RWPE2 (cell line): Measurements from ENCODE around the gene MFAP3L.

Experiments used
- ATAC-seq: fragments of 200-7000 bp; cut with Tn5 transposase; 3 replicates; pipeline ENCODE4 v1.9.1; 2021; ENCODE audit warnings: low read depth
- DNase-seq: peaks from one replicate; pipeline ENCODE4 v3.0.0-alpha.2; 2020; ENCODE audit warnings: low spot score
- H3K27ac ChIP-seq: fragments of 450-650 bp; 2 replicates; pipeline ENCODE4 v1.5.1; 2017; ENCODE audit warnings: mild to moderate bottlenecking; ENCODE audit not compliant: poor library complexity, severe bottlenecking
- H3K27me3 ChIP-seq: fragments of 250-450 bp; sonication (Bioruptor Pico); 2 replicates; pipeline ENCODE4 v1.5.1; 2021; ENCODE audit warnings: mild to moderate bottlenecking, moderate library complexity; ENCODE audit not compliant: insufficient read depth, poor library complexity, severe bottlenecking
- H3K36me3 ChIP-seq: fragments of 250-450 bp; sonication (Bioruptor Pico); 2 replicates; pipeline ENCODE4 v1.5.1; 2020; ENCODE audit warnings: low read depth, mild to moderate bottlenecking, moderate library complexity
- H3K4me1 ChIP-seq: fragments of 250-450 bp; sonication (Bioruptor Pico); 2 replicates; pipeline ENCODE4 v1.5.1; 2021; ENCODE audit warnings: mild to moderate bottlenecking, moderate library complexity; ENCODE audit not compliant: insufficient read depth, poor library complexity, severe bottlenecking
- H3K4me3 ChIP-seq: fragments of 250-450 bp; sonication (Bioruptor Pico); 2 replicates; pipeline ENCODE4 v1.5.1; 2021; ENCODE audit warnings: mild to moderate bottlenecking, moderate library complexity; ENCODE audit not compliant: severe bottlenecking
- H3K9me3 ChIP-seq: fragments of 250-450 bp; sonication (Bioruptor Pico); 2 replicates; pipeline ENCODE4 v1.5.1; 2021; ENCODE audit warnings: mild to moderate bottlenecking, moderate library complexity; ENCODE audit not compliant: severe bottlenecking
- CTCF ChIP-seq: fragments of 450-650 bp; IDR thresholded peaks from one replicate; pipeline ENCODE4 v1.5.1; 2017; ENCODE audit warnings: mild to moderate bottlenecking, moderate library complexity; ENCODE audit not compliant: poor library complexity, severe bottlenecking

The MFAP3L gene

GRCh38 chr4:170058826-170059225, 32.6 kb upstream of the MFAP3L start:
- no peak overlapping the region for H3K27ac ChIP-seq
- peaks cover 41% of the 10 kb centered on the region for H3K36me3 ChIP-seq
- H3K27me3 ChIP-seq = no peaks in the 10 kb centered on the region
- no peak for TF ChIP-seq CTCF
- DNase-seq (no peak), ATAC-seq (no peak)
- no peak overlapping the region for H3K4me3 ChIP-seq
- no peaks in the 10 kb centered on the region for H3K4me1 ChIP-seq
- H3K9me3 ChIP-seq = no peaks in the 10 kb centered on the region

- no peak for ATAC-seq
- DNase-seq = no peak
- peaks cover 39% of the 10 kb centered on the region for H3K36me3 ChIP-seq
- no peak overlapping the region for H3K27ac ChIP-seq
- no peak for TF ChIP-seq CTCF
- no peaks in the 10 kb centered on the region for H3K27me3 ChIP-seq
- H3K4me3 ChIP-seq = no peak overlapping the region
- no peaks in the 10 kb centered on the region for H3K9me3 ChIP-seq
- no peaks in the 10 kb centered on the region for H3K4me1 ChIP-seq
Measured at GRCh38 chr4:170057866-170058265, 31.7 kb upstream of the MFAP3L start.

GRCh38 chr4:170052919-170053318, 26.7 kb upstream of the MFAP3L start:
- Histone ChIP-seq H3K36me3 (no peaks in the 10 kb centered on the region), H3K27me3 (no peaks in the 10 kb centered on the region), H3K4me1 (no peaks in the 10 kb centered on the region), H3K9me3 (no peaks in the 10 kb centered on the region), H3K4me3 (no peak overlapping the region), H3K27ac (no peak overlapping the region)
- no peak for TF ChIP-seq CTCF
- ATAC-seq (no peak), DNase-seq (no peak)

- no peak overlapping the region for H3K27ac ChIP-seq
- ATAC-seq = no peak
- no peak for DNase-seq
Measured at GRCh38 chr4:170051402-170051801, 25.2 kb upstream of the MFAP3L start.

GRCh38 chr4:170049766-170050165, 23.6 kb upstream of the MFAP3L start:
- DNase-seq (no peak), ATAC-seq (no peak)
- Histone ChIP-seq H3K4me1 (no peaks in the 10 kb centered on the region), H3K27ac (no peak overlapping the region), H3K4me3 (no peak overlapping the region), H3K27me3 (no peaks in the 10 kb centered on the region), H3K9me3 (no peaks in the 10 kb centered on the region), H3K36me3 (no peaks in the 10 kb centered on the region)
- no peak for TF ChIP-seq CTCF

More at GRCh38 chr4:170051402-170051801, 25.2 kb upstream of the MFAP3L start:
- no peak for TF ChIP-seq CTCF
- no peak overlapping the region for H3K4me3 ChIP-seq
- no peaks in the 10 kb centered on the region for H3K36me3 ChIP-seq
- no peaks in the 10 kb centered on the region for H3K9me3 ChIP-seq
- H3K27me3 ChIP-seq = no peaks in the 10 kb centered on the region
- H3K4me1 ChIP-seq = no peaks in the 10 kb centered on the region
